Stimulated activated CD8-positive, alpha-beta memory T cell treated with anti-CD3 and anti-CD28 coated beads, Interleukin-12 subunit alpha, Interleukin-12 subunit beta, amount 100 ng/mL, for 24 hours (primary cell): ENCODE measurements around the gene CRYZL1.
A peak's percentile ranks its signal among the peaks of the same experiment; 100 is the strongest.

Experiments used
- DNase-seq: peaks from one replicate; pipeline ENCODE4 v3.0.0-alpha.2; 2020; ENCODE audit errors: extremely low read depth

The CRYZL1 gene

DNA sequence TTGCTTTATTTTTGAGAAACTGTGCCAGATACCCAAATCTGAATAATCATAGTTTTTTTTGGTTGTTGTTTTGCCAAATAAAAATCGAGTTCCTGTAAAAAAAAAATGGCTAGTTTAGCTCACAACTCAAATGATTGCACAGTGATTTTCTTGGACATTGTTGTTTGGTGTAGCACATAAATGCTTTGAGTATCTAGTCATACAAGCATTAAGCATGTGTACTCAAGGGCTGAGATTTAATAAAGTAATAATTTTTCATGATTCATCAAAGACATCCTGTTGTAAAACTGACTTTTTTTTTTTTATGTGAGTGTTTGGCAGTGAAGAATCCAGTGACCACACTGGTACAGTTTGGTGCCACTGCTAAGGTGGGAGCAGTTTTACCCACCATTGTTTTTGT lies 19.6 kb upstream of the CRYZL1 start:
- DNase-seq = no peak

DNA sequence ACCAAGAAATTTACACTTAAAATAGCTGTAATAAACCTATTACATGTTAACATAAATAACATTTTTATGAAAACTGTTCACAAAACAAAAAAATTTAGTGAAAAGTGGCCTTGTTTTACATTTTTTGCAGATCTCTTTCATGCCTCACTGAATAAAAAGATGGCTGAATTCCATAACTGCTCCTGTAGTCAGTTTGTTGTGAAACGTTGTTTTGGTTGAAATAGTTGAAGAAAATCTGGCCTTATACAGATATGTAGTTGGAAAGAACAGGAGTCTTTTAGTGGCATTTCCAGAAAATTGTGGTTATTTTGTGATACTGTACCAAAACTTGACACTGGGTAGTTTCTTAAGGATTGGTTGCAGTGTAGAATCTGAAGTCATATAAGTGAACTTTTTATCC lies 18.9 kb upstream of the CRYZL1 start:
- no peak for DNase-seq

DNA sequence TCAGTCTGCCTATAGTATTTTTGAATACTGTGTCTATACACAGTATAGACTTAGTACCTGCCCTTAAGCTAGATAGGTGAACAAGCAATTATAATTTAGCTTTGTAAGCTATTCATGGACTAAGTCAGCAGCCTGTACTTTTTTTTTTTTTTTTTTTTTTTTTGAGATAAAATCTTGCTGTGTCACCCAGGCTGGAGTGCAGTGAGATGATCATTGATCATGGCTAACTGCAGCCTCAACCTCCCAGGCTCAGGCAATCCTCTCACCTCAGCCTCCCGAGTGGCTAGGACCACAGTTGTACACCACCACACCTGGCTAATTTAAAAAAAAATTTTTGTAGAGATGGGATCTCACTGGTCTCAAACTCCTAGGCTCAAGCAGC lies 18.0 kb upstream of the CRYZL1 start:
- no peak for DNase-seq

DNA sequence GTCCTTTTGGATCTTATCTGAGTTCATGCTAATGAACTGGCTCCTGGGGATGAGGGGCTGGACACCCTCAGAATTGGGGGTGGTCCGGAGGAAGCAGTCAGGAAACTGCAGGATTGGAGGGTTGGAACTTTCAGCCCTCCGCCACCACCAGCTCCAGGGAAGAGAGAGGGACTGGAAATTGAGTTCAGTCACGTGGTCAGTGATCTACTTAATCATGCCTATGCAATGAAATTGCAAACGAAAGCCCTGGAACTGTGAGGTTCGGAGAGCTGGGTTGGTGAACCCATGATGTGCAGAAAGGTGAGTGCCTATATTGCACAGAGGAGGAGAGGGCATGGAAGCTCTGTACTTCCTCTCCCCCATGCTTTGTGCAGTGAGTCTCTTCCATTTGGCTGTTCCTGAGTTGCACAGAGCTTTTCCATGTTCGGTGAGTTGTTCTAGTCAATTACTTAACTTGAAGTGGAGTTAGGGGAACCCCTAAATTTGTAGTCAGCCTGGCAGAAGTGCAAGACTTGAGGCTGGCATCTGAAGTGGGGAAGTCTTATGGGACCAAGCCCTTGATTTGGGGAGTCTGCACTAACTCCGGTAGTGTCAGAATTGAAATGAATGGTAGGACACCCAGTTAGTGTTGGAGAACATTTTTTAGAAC lies 17.5 kb upstream of the CRYZL1 start:
- no peak for DNase-seq

DNA sequence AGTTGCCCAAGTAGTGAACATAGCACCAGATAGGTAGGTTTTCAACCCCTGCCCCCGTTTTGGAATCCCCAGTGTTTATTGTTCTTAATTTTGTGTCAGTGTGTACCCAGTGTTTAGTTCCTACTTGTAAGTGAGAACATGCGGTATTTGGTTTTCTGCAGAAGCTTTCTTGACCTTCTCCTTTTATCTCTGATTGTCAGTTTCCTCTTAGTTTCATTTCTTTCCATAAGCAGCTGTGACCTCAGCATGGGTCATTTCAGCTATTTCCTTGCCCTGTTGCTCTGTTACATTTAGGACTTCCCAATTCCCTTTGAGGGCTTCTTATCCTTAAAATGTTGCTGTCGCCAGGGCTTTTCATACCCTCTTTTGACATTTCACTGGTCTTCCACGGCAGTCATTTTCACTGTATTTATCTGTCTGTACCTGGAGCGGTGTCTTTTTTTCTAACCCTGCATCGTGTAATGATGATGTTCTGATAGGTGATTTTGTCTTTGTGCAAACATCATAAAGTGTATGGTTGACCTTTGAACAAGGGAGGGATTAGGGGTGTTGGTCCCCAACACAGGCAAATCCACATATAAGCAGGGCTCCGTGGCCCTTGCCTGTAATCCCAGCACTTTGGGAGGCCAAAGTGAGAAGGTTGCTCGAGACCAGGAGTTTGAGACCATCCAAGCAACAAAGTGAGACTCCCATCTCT lies 15.7 kb upstream of the CRYZL1 start:
- no peak for DNase-seq

DNA sequence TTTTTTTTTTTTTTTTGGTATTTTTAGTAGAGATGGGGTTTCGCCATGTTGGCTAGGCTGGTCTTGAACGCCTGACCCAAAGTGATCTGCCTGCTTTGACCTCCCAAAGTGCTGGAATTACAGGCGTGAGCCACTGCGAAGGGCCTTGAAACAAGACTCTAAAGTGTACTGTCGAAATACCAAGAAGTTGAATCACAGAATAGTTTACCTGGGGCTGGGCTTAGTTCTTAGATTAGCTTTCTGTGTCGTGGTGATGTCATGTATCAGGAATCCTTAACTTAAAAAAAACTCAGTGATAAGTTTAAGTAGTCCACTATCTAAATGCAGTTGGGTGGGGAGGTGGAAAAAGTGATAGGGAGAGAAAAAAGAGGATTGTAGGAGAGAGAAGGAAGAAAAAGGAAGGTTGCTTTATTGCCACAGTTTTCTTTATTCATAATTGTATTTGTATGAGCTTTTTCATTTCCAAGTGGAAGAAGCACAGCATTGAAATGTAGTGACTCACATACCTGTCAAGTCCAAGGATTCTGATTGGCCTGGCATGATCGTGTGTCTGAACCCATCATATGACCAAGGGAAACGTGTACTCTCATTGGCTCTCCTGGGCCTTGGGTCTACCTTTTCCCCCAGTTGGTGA lies 14.2 kb upstream of the CRYZL1 start:
- no peak for DNase-seq

DNA sequence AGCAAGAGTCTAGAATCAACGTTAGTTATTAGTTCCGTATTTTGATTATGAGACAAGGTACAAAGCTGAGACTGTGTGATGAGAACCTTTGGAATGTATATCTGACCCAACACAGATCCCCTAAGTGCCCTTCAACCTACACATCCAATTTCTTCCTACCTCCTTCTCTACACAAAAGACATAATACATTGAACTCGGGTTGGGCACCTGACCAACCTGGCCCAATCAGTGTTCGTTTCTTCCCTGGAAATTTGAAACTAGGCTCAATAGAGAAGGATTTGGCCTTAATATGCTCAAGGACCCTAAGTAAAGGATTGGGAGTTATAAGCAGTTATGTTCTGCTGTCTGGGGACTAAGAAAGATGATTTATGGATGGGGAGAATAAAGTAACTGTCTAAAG lies 12.9 kb upstream of the CRYZL1 start:
- no peak for DNase-seq

DNA sequence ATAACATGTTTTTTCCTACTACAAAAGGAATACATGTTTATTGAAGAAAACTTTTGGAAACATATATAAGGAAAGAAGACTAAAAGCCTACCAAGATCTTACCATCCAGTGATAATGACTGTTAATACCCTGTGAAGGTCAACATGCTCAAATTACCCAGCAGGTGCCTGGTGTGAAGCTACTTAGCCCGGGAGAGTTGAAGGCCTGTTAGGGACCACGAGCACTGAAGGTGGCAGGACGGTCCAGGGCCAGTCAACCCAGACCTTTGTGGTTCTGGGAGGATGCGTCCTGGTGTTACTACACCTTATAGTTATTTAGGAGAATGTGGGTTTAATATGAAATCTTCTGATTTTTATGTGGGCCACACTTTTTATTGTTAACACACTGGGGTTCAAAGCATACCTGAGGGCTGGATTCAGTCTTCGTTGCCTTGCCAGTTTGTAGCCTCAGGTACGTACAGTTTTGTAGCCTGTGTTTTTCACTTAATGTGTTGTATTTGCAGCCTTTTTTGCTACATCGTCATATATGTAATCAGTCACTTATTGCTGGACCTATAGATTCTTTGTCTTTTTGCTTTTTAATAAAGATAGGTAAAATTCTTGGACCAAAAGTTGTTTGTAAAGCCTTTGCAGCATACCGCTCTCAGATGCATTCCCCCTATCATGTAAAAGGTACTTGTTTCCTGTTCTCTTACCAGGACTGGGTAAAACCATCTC lies 10.6 kb upstream of the CRYZL1 start:
- no peak for DNase-seq

DNA sequence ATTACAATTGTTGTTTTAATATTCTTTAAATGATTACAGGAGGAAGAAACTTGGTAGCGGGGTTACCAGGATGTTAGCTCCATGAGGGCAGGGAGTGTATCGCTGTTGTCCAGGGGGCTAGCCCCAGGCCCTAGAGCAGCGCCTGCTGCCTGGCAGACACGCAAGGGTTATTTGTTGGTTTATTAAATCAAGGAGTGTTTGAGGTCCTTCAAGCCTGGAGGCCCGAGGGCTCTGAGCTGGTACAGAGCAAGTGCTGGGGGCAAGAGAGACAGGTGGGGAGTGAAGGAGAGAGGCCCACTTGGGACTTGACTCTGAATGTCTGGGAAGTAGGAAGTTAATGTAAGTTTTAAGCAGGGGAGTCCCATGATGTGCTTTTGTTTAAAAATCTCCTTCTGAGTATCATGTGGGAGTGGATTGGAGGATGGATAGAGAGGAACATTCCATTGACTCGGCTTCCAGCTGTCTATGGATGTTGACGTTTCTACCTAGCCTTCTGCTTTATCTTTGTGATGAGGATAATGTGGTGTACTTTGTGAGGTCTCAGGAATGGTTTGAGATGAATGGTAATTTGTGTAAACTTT lies 9.5 kb upstream of the CRYZL1 start:
- DNase-seq = no peak

DNA sequence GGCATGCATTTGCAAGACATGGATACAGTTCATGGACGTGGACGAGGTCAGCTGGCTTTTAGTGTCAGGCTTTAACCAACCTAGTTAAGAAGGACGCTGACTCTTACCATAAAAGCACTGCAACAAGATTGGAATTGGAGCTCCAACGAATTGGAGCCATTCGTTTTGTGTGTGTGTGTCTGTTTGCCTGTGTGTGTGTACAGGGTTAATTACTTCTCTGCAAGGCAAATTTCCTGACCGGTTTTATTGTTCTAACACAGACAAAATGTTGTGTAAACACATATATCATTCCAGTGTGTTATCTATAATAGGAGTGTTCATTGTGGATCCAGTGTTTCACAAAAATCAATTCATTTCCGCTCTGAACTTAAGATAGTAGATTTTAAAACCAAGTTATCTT lies 8.7 kb upstream of the CRYZL1 start:
- DNase-seq = no peak

DNA sequence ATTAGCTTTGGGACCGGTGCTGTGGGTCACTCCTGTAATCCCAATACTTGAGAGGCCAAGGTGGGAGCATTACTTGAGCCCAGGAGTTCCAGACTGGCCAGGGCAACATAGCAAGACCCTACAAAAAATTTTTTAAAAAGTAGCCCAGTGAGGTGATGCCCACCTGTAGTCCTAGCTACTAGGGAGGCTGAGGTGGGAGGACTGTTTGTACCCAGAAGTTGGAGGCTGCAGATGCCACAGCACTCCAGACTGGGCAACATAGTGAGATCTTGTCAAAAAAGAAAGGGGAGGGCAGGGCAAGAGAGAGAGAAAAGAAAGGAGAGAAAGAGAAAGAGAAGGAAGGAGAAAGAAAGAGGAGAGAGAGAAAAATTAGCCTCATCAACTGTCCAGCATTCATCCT lies 7.0 kb upstream of the CRYZL1 start:
- DNase-seq = no peak

DNA sequence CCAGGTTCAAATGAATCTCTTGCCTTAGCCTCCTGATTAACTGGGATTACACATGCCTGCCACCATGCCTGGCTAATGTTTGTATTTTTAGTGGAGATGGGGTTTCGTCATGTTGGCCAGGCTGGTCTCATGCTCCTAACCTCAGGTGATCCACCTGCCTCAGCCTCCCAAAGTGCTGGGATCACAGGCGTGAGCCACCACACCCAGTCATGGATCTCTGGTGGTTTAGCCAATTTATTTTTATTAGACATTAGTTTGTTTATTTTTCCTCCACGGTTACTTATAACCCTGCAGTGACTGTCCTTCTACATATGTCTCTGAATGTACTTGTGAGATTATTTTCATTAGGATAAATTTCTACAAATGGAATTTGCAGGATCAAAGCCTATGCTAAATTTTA lies 6.0 kb upstream of the CRYZL1 start:
- DNase-seq = no peak

DNA sequence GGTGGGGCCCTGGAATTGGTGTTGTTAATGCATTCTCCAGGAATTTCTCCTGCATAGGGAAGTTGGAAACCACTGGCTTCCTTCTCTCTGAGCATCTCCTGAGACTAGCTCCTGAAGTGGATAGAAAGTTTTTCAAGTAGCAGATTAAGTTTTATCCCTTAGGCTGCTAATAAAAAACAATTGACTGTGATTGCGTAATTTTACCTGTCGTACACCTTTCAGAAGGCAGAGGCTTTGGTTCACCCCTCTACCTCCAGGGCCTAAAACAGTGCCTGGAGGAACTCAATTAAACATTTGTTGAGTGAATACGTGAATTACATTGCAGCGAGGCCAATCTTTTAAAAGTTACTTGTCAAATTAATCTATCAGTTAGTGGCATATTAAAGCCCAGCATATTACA lies 4.2 kb upstream of the CRYZL1 start:
- no peak for DNase-seq

DNA sequence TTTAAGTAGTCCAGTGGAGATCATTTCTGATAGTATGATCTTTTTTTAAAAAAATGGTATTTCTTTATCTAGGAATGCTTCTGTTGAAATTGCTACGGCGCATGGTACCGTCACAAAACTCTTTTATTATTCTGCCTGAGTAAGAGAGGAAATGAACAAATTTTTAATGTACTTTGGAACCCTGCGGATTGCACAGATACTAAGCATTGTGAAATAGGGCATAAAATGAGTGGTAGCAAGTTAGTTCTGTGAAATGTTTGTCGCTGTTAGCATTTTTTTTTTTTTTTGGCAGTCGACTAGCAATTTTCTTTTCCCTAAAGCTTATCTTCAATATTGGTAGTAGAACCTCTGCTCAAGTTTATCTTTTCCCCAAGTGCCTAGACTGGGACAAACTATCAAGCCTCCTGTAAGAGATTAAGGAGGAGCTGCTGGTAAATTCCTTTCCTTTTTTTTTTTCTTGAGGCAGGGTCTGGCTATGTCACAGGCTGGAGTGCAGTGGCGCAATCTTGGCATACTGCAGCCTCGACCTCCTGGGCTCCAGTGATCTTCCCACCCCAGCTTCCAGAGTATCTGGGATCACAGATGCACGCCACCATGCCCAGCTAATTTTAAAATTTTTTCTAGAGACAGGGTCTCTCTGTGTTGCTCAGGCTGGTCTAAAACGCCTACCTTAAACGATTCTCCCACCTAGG lies 3.0 kb upstream of the CRYZL1 start:
- DNase-seq = no peak

DNA sequence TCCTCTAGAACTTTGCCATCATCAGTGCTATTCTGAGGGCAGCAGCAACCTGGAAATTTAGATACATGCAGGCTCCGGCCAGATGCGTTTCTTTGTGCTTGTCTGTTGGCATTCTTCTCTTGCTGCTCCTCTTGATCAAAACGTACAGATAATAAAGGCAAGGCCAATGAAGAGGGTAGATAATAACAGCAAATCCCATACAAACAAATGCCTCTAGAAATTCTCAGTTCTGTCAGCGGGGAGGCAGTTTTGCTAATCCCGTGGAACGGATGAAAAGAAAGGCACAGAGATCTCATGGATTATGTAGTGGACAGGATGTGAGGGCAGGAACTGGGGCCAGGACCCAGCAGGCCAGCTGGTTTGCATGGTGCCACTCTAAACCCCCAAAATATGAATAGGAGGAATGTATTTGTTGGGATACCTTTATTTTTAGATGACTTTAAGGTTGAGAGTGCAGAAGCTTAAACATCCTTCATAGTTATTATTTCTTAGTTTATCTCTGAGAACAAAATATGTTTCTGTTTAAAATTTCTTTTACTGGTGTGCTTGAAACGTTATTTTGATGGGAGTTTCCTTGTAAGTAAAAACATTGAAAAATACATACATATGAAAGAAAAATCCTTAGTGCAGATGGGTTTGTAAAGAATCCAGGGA lies 2.2 kb upstream of the CRYZL1 start:
- no peak for DNase-seq

DNA sequence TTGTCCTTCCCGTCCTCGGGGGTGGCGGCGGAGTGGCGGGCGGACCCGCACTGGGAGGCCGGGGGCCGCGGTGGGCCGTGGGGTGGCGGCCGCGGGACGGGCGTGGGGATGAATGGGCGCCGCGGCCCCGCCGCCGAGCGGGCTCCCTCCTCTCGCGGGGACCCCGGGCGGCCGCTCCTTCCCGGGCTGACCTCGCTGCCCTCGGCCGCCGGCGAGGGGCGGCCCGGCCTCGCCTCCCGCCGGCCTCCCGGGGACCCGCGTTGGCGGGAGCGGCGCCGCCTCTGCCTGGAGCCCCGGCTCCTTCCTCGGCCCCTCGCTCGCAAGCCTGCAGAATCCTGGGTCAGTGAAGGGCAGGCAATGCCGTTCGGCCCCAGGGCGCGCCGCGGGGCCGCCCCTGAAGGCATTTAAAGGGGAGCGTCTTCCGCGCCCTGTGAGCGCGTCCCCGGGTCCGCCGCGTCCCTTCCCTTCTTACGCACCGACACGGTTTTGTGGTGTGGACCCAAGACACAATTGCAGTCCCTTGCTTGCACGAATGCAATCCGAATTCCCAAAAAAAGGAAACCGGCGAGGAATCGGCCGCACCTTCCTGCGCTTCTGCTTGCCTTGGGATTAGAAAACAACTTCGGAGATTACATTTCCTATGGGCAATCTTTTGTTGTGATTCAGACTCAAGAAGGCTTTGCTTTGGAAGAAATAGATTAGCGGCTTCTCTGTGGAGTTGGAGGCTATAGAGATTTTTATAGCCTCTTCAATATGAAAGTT lies 1.5 kb upstream of the CRYZL1 start:
- no peak for DNase-seq

DNA sequence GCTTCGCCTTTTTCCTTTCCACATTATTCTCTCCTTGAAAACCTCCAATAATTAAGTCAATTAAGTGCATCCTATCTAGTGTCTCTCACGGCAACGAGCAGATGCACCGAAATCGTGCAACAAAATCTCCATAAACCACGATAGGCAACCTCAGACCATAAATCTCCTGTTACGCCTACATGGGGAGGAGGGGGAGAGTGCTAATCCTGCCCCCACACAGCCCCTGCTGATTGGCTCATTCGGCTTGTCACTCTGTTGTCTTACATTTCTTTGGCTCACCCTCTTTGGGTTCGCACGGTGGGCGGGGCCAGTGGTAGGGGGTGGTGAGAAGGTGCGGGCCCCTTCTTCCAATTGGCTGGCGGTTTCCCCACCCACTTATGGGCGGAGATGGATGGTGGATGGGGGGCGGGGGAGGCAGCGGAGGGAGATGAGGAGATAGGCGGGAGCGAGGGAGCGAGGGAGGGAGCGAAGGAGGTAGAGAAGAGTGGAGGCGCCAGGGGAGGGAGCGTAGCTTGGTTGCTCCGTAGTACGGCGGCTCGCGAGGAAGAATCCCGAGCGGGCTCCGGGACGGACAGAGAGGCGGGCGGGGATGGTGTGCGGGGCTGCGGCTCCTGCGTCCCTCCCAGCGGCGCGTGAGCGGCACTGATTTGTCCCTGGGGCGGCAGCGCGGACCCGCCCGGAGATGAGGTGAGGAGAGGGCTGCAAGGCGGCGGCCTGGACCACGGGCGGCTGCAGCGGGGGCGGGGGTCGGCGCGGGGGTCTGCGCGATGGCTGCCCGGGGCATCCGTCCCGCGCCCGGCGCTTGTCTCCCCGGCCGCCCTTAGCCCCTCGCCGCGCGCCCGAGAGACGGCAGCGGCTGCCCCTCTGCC lies 720 bp upstream of the CRYZL1 start, which contains the start of gene ITSN1:
TSS of gene ITSN1 (plus strand) at position 475 of the 869 bp plus-strand sequence. CDS start 76,328 bp downstream, outside the sequence.
- peak; percentile 100 for DNase-seq

DNA sequence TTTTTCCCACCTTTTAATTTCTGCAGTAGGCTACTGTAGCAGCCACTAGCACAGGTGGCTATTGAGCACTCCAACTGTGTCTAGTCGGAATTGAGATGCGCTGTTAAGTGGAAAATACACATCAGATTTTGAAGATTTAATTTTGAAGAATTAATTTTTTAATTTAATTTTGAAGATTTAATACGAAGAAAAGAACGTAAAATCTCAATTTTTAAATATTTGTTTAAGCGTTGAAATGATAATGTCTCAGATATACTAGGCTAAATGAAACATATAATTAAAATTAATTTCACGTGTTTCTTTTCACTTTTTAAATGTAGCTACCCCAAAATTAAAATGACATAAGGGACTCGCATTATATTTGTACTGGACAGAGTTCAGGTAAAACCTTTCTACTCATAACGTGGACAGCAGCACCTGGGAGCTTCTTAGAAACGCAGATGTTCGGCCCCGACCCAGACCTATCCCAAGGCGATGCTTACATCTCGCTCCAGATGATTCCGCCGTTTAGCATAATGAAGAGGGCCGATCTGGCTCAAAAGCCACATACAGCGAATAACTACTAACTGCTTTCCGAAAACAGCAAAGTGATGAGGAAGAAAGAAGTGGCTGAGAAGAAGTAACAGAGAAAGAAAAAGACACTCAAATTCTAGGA lies 717 bp downstream of the CRYZL1 start:
- no peak for DNase-seq

DNA sequence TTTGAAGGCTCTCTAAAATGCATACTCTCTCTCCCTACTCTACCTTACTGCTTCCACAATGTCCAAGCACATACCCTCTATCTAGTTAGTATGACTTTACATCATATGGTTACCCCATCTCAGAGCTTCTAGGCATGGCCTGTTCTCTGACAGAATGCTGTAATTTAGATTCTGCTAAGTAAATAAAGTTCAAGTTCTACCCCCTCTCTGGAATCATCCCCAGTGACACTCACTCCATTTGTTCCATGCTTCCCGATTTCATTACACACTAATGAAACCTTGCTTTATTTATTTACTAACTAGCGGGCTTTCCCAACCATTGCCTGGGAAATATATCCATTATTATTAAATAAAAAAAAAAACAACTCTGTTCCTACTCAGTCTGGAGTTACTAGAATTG lies 7.3 kb downstream of the CRYZL1 start:
- no peak for DNase-seq
